Measurements from ENCODE around the gene DNAJC28.
"Not testable (repeated sequence)": the region's sequence is repeated elsewhere in the genome, so short reads cannot be mapped to it uniquely, and the experiment has no call there.

DNAJC28 gene

GRCh38 chr21:33473344-33473743 is 18.2 kb downstream of the DNAJC28 start:
- no peaks in the 10 kb centered on the region for H3K36me3 ChIP-seq (ENCODE audit: insufficient read depth, low read length)
- no peak overlapping the region for H3K9ac ChIP-seq (ENCODE audit: low read depth, low read length)
- no peaks in the 10 kb centered on the region for H3K9me3 ChIP-seq (ENCODE audit: control insufficient read depth, insufficient read depth, low read length)
- H3K4me1 ChIP-seq (ENCODE audit: insufficient read depth, low read length) = no peaks in the 10 kb centered on the region; the same call in 1 of the 2 replicates

- H3K36me3 ChIP-seq (ENCODE audit: insufficient read depth, low read length) = no peaks in the 10 kb centered on the region
- no peaks in the 10 kb centered on the region for H3K4me1 ChIP-seq (ENCODE audit: insufficient read depth, low read length)
- H3K9ac ChIP-seq (ENCODE audit: low read depth, low read length) = no peak overlapping the region
- H3K9me3 ChIP-seq (ENCODE audit: control insufficient read depth, insufficient read depth, low read length) = no peaks in the 10 kb centered on the region
These were observed 20.8 kb downstream of the DNAJC28 start for GRCh38 chr21:33470701-33471100.

DNA sequence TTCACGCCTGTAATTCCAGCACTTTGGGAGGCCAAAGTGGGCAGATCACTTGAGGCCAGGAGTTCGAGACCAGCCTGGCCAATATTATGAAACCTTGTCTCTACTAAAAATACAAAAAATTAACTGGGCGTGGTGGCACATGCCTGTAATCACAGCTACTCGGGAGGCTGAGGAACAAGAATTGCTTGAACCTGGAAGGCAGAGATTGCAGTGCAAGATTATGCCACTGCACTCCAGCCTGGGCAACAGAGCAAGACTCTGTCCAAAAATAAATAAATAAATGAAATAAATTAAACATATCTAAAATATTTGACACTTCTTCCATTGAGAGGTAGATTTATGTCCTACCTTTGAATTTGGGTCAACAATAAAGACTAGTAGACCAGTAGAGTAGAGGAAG is 22.3 kb downstream of the DNAJC28 start:
- H3K9me3 ChIP-seq (ENCODE audit: control insufficient read depth, insufficient read depth, low read length); H3K36me3 ChIP-seq (ENCODE audit: insufficient read depth, low read length); H3K9ac ChIP-seq (ENCODE audit: low read depth, low read length); H3K4me1 ChIP-seq (ENCODE audit: insufficient read depth, low read length): not testable (repeated sequence)

DNA sequence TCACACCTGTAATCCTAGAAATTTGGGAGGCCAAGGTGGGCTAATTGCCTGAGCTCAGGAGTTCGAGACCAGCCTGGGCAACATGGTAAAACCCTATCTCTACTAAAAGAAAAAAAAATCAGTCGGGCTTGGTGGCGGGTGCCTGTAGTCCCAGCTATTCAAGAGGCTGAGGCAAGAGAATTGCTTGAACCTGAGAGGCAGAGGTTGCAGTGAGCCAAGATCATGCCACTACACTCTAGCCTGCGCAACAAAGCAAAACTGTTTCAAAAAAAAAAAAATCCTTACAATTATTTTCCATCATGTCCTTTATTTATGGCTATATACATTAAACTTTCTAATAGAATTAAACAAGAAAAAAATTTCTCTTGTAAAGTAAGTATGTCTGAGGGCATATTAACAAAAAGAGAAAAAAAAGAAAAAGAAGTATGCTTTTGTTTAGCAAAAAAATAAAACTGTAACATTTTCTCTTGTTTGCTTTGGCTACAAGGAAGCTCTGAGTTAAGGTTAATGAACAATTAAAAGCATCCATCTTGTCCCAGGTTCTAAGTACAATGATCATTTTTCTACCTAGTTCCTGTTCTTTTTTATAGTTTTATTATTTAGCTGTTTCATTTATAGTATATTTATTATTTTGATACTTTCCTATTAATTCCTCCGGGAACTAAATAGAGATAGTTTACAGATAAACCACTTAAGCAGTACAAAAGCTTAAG is 29.8 kb downstream of the DNAJC28 start:
- Histone ChIP-seq H3K36me3 (ENCODE audit: insufficient read depth, low read length) (no peaks in the 10 kb centered on the region), H3K4me1 (ENCODE audit: insufficient read depth, low read length) (no peaks in the 10 kb centered on the region), H3K9me3 (ENCODE audit: control insufficient read depth, insufficient read depth, low read length) (no peaks in the 10 kb centered on the region), H3K9ac (ENCODE audit: low read depth, low read length) (no peak overlapping the region)

DNA sequence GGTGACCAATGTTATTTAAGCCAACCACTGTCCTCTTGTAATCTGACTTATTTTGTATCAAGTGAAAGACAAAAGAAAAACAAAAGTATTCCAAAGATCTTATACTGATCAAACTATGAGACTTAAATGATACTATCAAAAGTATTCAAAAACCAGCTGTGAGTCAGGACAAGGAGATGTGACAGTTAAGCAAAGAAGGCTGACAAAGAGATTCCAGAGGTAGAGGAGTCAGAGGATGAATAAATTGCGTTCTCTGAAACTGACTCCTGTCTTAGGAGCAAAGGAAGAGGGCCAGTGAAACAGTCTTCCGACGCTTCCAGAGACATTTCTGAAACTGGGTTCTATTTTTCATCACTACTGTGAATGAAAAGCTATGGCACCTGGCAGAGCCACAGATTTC is 32.7 kb downstream of the DNAJC28 start:
- Histone ChIP-seq H3K9ac (ENCODE audit: low read depth, low read length) (no peak overlapping the region), H3K4me1 (ENCODE audit: insufficient read depth, low read length) (no peaks in the 10 kb centered on the region; the same call in 1 of the 2 replicates), H3K36me3 (ENCODE audit: insufficient read depth, low read length) (no peaks in the 10 kb centered on the region), H3K9me3 (ENCODE audit: control insufficient read depth, insufficient read depth, low read length) (no peaks in the 10 kb centered on the region)

DNA sequence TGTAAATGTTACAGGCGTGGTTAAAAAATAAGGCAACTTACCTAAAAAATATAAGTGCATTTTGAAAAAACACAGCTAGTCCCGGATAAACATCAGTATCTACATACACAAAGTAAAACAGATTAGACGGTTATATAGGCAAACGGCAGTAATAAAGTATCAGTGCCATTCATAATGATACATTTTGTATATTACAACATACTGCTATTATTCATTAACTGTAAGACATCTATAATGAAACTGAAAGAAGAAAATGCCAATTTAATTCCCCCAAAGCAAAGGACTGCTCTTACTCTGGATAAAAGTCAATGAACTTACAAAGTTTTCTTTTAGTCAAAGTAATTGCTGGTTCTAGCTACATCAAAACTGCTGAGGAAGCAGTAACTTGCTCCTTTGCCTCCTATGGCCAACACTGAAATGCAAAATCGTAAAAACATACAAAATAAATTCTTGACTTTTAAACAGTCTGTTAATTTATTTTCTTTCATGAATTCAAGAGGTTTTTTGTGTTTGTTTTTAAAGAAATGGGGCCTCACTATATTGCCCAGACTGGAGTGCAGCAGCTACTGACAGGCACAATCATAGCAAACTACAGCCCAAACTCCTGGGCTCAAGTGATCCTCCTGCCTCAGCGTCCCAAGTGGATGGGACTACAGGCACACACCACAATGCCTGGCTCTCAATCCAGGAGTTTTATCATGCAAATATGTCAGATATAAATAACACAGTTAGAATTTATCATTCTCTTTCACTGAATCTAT is 35.6 kb downstream of the DNAJC28 start:
- no peaks in the 10 kb centered on the region for H3K36me3 ChIP-seq (ENCODE audit: insufficient read depth, low read length)
- H3K9me3 ChIP-seq (ENCODE audit: control insufficient read depth, insufficient read depth, low read length) = no peaks in the 10 kb centered on the region
- no peaks in the 10 kb centered on the region; the same call in 1 of the 2 replicates for H3K4me1 ChIP-seq (ENCODE audit: insufficient read depth, low read length)
- H3K9ac ChIP-seq (ENCODE audit: low read depth, low read length) = no peak overlapping the region

GRCh38 chr21:33452362-33452761 is 39.2 kb downstream of the DNAJC28 start:
- no peak overlapping the region for H3K9ac ChIP-seq (ENCODE audit: low read depth, low read length)
- no peaks in the 10 kb centered on the region for H3K36me3 ChIP-seq (ENCODE audit: insufficient read depth, low read length)
- no peaks in the 10 kb centered on the region for H3K9me3 ChIP-seq (ENCODE audit: control insufficient read depth, insufficient read depth, low read length)
- H3K4me1 ChIP-seq (ENCODE audit: insufficient read depth, low read length) = no peaks in the 10 kb centered on the region; the same call in 1 of the 2 replicates

- Histone ChIP-seq H3K4me1 (ENCODE audit: insufficient read depth, low read length) (no peaks in the 10 kb centered on the region; the same call in 1 of the 2 replicates), H3K9me3 (ENCODE audit: control insufficient read depth, insufficient read depth, low read length) (no peaks in the 10 kb centered on the region), H3K36me3 (ENCODE audit: insufficient read depth, low read length) (no peaks in the 10 kb centered on the region), H3K9ac (ENCODE audit: low read depth, low read length) (no peak overlapping the region)
These were observed 39.9 kb downstream of the DNAJC28 start for GRCh38 chr21:33451634-33452071.

DNA sequence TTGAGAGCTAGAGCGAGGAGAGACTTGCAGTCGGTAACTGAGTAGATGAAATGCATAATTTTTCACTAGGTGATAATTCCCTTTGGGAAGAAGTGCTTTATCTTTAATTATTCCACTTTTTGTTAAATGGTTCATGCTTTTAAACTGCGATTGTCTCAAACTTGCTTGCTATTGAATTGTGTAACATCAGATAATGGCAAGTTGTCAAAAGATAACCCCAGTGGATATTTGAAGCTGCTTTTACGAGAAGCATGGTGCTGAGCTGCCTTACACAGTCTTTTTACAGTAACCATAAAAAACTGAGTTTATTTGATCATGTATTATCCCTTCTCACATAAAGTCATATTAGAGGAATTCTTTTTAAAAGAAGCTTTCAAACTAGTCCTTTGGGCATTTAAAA is 41.9 kb downstream of the DNAJC28 start:
- no peaks in the 10 kb centered on the region for H3K9me3 ChIP-seq (ENCODE audit: control insufficient read depth, insufficient read depth, low read length)
- H3K36me3 ChIP-seq (ENCODE audit: insufficient read depth, low read length) = no peaks in the 10 kb centered on the region
- H3K9ac ChIP-seq (ENCODE audit: low read depth, low read length) = no peak overlapping the region
- H3K4me1 ChIP-seq (ENCODE audit: insufficient read depth, low read length) = no peaks in the 10 kb centered on the region

DNA sequence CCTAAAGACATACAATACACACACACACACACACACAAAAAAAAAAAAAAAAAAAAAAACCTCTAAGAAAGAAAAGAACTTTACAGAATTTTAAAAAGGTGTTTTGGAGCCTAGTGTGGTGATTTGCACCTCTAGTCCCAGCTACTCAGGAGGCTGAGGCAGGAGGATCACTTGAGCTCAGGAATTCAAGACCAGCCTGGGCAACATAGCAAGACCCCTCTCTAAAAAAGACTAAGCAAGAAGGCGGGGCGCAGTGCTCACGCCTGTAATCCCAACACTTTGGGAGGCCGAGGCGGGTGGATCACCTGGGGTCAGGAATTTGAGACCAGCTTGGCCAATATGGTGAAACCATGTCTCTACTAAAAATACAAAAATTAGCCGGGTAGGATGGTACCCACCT is 44.9 kb downstream of the DNAJC28 start:
- H3K9me3 ChIP-seq (ENCODE audit: control insufficient read depth, insufficient read depth, low read length); H3K9ac ChIP-seq (ENCODE audit: low read depth, low read length); H3K36me3 ChIP-seq (ENCODE audit: insufficient read depth, low read length); H3K4me1 ChIP-seq (ENCODE audit: insufficient read depth, low read length): not testable (repeated sequence)

DNA sequence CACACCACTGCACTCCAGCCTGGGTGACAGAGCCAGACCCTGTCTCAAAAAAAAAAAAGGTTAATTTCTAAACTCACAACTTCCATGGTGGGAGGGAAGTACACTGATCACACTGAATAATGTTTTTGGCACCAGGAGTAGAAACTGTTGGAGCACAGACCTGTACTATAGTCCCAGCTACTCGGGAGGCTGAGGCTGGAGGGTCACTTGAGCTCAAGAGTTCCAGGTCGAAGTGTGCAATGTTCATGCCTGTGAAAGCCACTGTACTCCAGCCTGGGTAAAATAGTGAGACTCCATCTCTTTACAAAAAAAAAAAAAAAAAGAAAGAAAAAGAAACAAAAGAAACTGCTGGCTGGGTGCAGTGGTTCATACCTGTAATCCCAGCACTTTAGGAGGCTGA is 47.0 kb downstream of the DNAJC28 start:
- Histone ChIP-seq H3K9ac (ENCODE audit: low read depth, low read length) (no peak overlapping the region), H3K4me1 (ENCODE audit: insufficient read depth, low read length) (no peaks in the 10 kb centered on the region), H3K9me3 (ENCODE audit: control insufficient read depth, insufficient read depth, low read length) (no peaks in the 10 kb centered on the region), H3K36me3 (ENCODE audit: insufficient read depth, low read length) (no peaks in the 10 kb centered on the region)

- Histone ChIP-seq H3K9ac (ENCODE audit: low read depth, low read length) (no peak overlapping the region), H3K9me3 (ENCODE audit: control insufficient read depth, insufficient read depth, low read length) (no peaks in the 10 kb centered on the region), H3K4me1 (ENCODE audit: insufficient read depth, low read length) (no peaks in the 10 kb centered on the region), H3K36me3 (ENCODE audit: insufficient read depth, low read length) (no peaks in the 10 kb centered on the region)
These were observed 48.3 kb downstream of the DNAJC28 start for GRCh38 chr21:33443194-33443593.

GRCh38 chr21:33441489-33442477 is 49.7 kb downstream of the DNAJC28 start:
- Histone ChIP-seq H3K4me1 (ENCODE audit: insufficient read depth, low read length) (no peaks in the 10 kb centered on the region), H3K9me3 (ENCODE audit: control insufficient read depth, insufficient read depth, low read length) (no peaks in the 10 kb centered on the region), H3K9ac (ENCODE audit: low read depth, low read length) (no peak overlapping the region), H3K36me3 (ENCODE audit: insufficient read depth, low read length) (no peaks in the 10 kb centered on the region)

Measured in ES-I3 (cell line).